Hypothalamus (tissue), 51 donors: ENCODE results near the gene DOCK4.
A peak's percentile ranks its signal among the peaks of the same experiment; 100 is the strongest.
"Not testable (repeated sequence)": the region's sequence is repeated elsewhere in the genome, so short reads cannot be mapped to it uniquely, and the experiment has no call there.

ENCODE experiments used
- DNase-seq, 51 donors: peaks; one replicate each; lab custom pipeline; 2025; lab: John Stamatoyannopoulos, UW

Gene DOCK4

GRCh38 chr7:111931016-111931517 lies 275.1 kb downstream of the DOCK4 start:
- DNase-seq = peak in 2 of 51 donors; percentile 8 to 21

GRCh38 chr7:111929264-111929663 lies 276.9 kb downstream of the DOCK4 start:
- no peak for DNase-seq

GRCh38 chr7:111927353-111928019 lies 278.7 kb downstream of the DOCK4 start:
- DNase-seq = no peak

- DNase-seq = no peak
Observed at GRCh38 chr7:111920329-111920728, 285.9 kb downstream of the DOCK4 start.

GRCh38 chr7:111919631-111920179 lies 286.5 kb downstream of the DOCK4 start:
- DNase-seq = no peak

GRCh38 chr7:111919164-111919563 lies 287.0 kb downstream of the DOCK4 start:
- DNase-seq = no peak

- no peak for DNase-seq
Observed at GRCh38 chr7:111918461-111918860, 287.7 kb downstream of the DOCK4 start.

GRCh38 chr7:111917404-111917803 lies 288.8 kb downstream of the DOCK4 start:
- DNase-seq = not testable (repeated sequence)

- DNase-seq = no peak
Observed at GRCh38 chr7:111914291-111914690, 291.9 kb downstream of the DOCK4 start.

GRCh38 chr7:111911166-111911961 lies 294.8 kb downstream of the DOCK4 start:
- DNase-seq = no peak

GRCh38 chr7:111910656-111911055 lies 295.5 kb downstream of the DOCK4 start:
- no peak for DNase-seq

GRCh38 chr7:111908673-111909072 lies 297.5 kb downstream of the DOCK4 start:
- not testable (repeated sequence) for DNase-seq

- no peak for DNase-seq
Observed at GRCh38 chr7:111903797-111904196, 302.4 kb downstream of the DOCK4 start.

- DNase-seq = no peak
Observed at GRCh38 chr7:111903016-111903415, 303.2 kb downstream of the DOCK4 start.

GRCh38 chr7:111900283-111900682 lies 305.9 kb downstream of the DOCK4 start:
- no peak for DNase-seq

GRCh38 chr7:111895049-111895448 lies 311.1 kb downstream of the DOCK4 start:
- no peak for DNase-seq

- no peak for DNase-seq
Observed at GRCh38 chr7:111894518-111894917, 311.7 kb downstream of the DOCK4 start.

GRCh38 chr7:111893190-111893589 lies 313.0 kb downstream of the DOCK4 start:
- no peak for DNase-seq

- no peak for DNase-seq
Observed at GRCh38 chr7:111892588-111892987, 313.6 kb downstream of the DOCK4 start.

- no peak for DNase-seq
Observed at GRCh38 chr7:111887734-111888133, 318.5 kb downstream of the DOCK4 start.

- no peak for DNase-seq
Observed at GRCh38 chr7:111886233-111886632, 320.0 kb downstream of the DOCK4 start.

- no peak for DNase-seq
Observed at GRCh38 chr7:111883241-111883640, 323.0 kb downstream of the DOCK4 start.
